IPS DF 6.9 (cell line): Measurements from ENCODE around the gene UBAC1.

Experiments used
- DNase-seq: peaks from one replicate; pipeline ENCODE4 v3.0.0-alpha.2; 2013; ENCODE audit warnings: low read depth, low spot score
- H3K27ac ChIP-seq: one replicate; pipeline ENCODE4 v1.5.1; 2013; ENCODE audit warnings: low read length, control low read depth
- H3K27me3 ChIP-seq: 2 replicates; pipeline ENCODE4 v1.6.1; 2013; ENCODE audit warnings: mild to moderate bottlenecking, low read length; ENCODE audit not compliant: control insufficient read depth, insufficient read depth
- H3K36me3 ChIP-seq: 2 replicates; pipeline ENCODE4 v1.6.1; 2013; ENCODE audit warnings: low read length; ENCODE audit not compliant: control insufficient read depth, insufficient read depth
- H3K4me1 ChIP-seq: 2 replicates; pipeline ENCODE4 v1.6.1; 2013; ENCODE audit warnings: low read length; ENCODE audit not compliant: control insufficient read depth, insufficient read depth
- H3K4me3 ChIP-seq: 2 replicates; pipeline ENCODE4 v1.5.1; 2013; ENCODE audit warnings: mild to moderate bottlenecking, low read length
- H3K9me3 ChIP-seq: 2 replicates; pipeline ENCODE4 v1.6.1; 2013; ENCODE audit warnings: low read length, inconsistent platforms; ENCODE audit not compliant: control insufficient read depth, insufficient read depth
- WGBS: extraction: QIAGEN DNeasy Blood & Tissue Kit; methylation state at CpG from one replicate; pipeline ENCODE4 v1.1.7; 2013; ENCODE audit warnings: mixed read lengths, missing lambda C conversion rate; ENCODE audit not compliant: insufficient read length, insufficient coverage; 5-methylcytosine and 5-hydroxymethylcytosine counted together

UBAC1 gene

GRCh38 chr9:135927195-135928013 is 33.8 kb downstream of the UBAC1 start:
- peaks cover 14% of the 10 kb centered on the region; the same call in 1 of the 2 replicates for H3K36me3 ChIP-seq
- no peak for DNase-seq
- H3K27me3 ChIP-seq, result no peaks in the 10 kb centered on the region
- no CpG with 5 or more reads among the region's 25 CpGs for WGBS
- no peak overlapping the region for H3K4me3 ChIP-seq
- H3K9me3 ChIP-seq, result no peaks in the 10 kb centered on the region
- peaks cover 3% of the 10 kb centered on the region; the same call in 1 of the 2 replicates for H3K4me1 ChIP-seq
- no peak overlapping the region for H3K27ac ChIP-seq

DNA sequence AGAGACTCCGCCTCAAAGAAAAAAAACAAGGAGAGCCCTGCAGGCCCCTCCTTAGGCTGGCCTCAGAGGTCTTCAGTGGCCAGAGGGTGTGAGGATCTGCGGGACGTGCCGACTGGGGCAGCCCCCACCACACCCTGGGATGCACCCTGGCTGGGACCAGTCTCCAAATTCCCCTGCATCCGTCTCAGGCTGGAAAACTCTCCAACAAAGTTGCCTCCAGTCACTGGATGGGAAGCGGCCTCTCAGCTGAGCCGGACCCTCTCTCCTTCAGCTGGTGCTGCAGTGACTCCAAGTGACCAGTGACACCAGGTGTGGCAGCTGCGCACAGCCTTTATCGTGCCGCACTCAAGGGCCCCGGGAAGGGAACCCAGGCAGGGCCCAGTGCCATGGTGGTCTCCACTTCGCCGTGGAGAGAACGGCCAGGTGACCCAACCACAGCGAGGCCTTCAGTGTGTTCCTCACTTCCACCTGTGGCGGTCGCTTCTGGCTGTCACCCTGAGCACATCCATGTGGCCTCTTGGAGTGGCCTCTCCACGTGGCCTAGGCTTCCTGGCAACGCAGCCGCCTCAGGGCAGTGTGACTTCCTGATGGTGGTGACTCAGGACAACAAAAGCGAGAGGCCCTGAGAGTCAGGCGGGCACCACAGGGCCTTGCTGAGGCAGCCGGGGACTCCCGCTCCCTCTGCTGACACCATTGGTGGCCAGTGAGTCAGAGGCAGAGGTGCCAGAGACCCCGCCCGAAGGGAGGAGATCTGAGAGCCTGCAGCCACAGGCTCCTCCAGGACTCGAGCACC is 34.6 kb downstream of the UBAC1 start:
- no peak for DNase-seq
- no peak overlapping the region for H3K27ac ChIP-seq
- peaks cover 3% of the 10 kb centered on the region; the same call in 1 of the 2 replicates for H3K4me1 ChIP-seq
- no peaks in the 10 kb centered on the region for H3K27me3 ChIP-seq
- no peak overlapping the region for H3K4me3 ChIP-seq
- peaks cover 14% of the 10 kb centered on the region; the same call in 1 of the 2 replicates for H3K36me3 ChIP-seq
- no CpG with 5 or more reads among the region's 27 CpGs for WGBS
- H3K9me3 ChIP-seq, result no peaks in the 10 kb centered on the region

GRCh38 chr9:135925496-135926133 is 35.6 kb downstream of the UBAC1 start:
- DNase-seq, result no peak
- Histone ChIP-seq H3K4me1 (peaks cover 3% of the 10 kb centered on the region; the same call in 1 of the 2 replicates), H3K27me3 (no peaks in the 10 kb centered on the region), H3K36me3 (peaks cover 8% of the 10 kb centered on the region; the same call in 1 of the 2 replicates), H3K9me3 (no peaks in the 10 kb centered on the region), H3K4me3 (no peak overlapping the region), H3K27ac (no peak overlapping the region)
- no CpG with 5 or more reads among the region's 19 CpGs for WGBS

DNA sequence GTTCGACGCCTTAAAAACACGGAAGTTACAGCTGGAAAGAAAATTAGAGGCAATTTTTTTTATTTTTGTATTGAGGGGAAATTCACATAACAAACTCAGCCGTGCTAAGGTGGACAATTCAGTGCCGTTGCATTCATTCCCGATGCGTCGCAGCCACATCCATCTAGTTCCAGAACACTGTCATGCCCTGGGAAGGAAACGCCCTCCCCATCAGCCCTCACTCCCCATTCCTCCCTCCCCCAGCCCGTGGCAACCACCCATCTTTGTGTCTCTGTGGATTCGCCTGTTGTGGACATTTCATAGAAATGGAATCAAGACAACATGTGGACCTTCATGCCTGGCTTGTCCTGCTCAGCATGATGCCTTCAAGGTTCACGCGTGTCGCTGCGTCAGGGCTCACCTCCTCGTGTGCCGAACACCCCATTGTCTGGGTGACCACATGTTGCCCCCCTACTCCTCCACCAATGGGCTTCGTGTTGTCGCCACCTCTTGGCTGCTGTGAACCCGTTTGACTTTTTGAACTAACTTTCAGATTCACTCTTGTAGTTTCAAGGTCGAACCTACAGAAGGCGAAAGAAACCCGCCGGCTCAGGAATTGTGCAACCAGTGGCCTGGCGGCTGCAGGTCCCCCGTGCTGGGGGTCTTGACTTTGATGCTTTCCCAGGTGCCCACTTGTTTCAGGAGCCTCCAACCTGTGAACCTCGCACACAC is 36.4 kb downstream of the UBAC1 start:
- peaks cover 8% of the 10 kb centered on the region; the same call in 1 of the 2 replicates for H3K36me3 ChIP-seq
- WGBS, result 100% methylated on average over 1 of the region's 27 CpGs
- DNase-seq, result no peak
- H3K27ac ChIP-seq, result no peak overlapping the region
- H3K4me3 ChIP-seq, result no peak overlapping the region
- peaks cover 3% of the 10 kb centered on the region; the same call in 1 of the 2 replicates for H3K4me1 ChIP-seq
- no peaks in the 10 kb centered on the region for H3K27me3 ChIP-seq
- no peaks in the 10 kb centered on the region for H3K9me3 ChIP-seq

DNA sequence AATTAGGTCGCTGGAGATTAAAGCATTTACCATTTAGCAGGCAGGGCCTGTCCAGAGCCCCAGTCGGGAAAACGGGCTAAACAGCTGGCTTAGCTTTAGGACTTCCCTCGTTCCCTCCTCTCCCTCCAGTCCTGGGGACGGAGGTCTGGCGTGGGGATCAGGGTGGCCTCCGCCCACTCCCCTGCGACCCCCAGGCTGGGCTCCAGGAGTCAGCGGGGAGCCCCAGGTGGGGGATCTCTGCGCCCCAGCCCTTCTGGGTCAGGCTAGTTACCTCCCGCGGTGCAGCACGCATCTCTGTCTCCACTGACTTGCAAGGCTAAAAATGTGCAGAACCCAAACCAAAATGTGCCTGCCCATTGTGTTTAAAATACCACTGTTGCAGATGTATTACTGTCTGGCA is 37.7 kb downstream of the UBAC1 start:
- Histone ChIP-seq H3K9me3 (peaks cover 6% of the 10 kb centered on the region; the same call in 1 of the 2 replicates), H3K36me3 (peaks cover 6% of the 10 kb centered on the region; the same call in 1 of the 2 replicates), H3K27me3 (no peaks in the 10 kb centered on the region), H3K4me3 (no peak overlapping the region), H3K4me1 (peaks cover 3% of the 10 kb centered on the region; the same call in 1 of the 2 replicates), H3K27ac (no peak overlapping the region)
- no peak for DNase-seq
- WGBS, result no CpG with 5 or more reads among the region's 13 CpGs

DNA sequence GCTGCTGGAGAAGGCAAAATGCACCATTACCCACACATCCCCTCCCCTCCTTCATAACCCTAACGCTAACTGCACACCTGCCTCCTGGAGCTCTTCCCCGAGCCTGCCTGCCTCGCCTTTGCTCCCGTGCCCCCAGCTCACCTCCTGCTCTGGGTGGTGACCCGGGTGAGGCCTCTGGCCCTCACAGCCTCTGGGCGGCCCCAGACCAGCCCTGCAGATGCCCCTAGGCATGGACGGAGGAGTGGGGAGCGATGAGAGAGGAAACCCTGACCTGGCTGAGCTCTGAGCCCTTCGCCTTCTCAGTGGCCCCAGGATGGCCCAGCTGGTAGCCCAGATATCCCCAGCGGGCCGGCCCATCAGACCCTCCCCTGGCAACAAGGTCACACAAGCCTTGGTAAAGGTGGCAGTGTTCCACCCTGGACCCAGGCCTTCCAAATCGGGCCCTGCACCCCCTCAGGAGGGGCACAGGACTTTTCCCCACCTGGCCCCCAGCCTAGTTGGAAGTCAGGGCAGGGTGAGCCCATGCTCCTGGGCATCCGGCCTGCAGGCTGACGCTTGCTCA is 39.3 kb downstream of the UBAC1 start:
- Histone ChIP-seq H3K36me3 (peaks cover 3% of the 10 kb centered on the region; the same call in 1 of the 2 replicates), H3K4me1 (no peaks in the 10 kb centered on the region), H3K4me3 (no peak overlapping the region), H3K27ac (no peak overlapping the region), H3K9me3 (peaks cover 6% of the 10 kb centered on the region), H3K27me3 (no peaks in the 10 kb centered on the region)
- no CpG with 5 or more reads among the region's 14 CpGs for WGBS
- no peak for DNase-seq

GRCh38 chr9:135920973-135921585 is 40.1 kb downstream of the UBAC1 start:
- H3K4me1 ChIP-seq, result no peaks in the 10 kb centered on the region
- no peak overlapping the region for H3K4me3 ChIP-seq
- no peaks in the 10 kb centered on the region for H3K27me3 ChIP-seq
- peaks cover 6% of the 10 kb centered on the region for H3K9me3 ChIP-seq
- no peak overlapping the region for H3K27ac ChIP-seq
- WGBS, result no CpG with 5 or more reads among the region's 24 CpGs
- H3K36me3 ChIP-seq, result no peaks in the 10 kb centered on the region
- DNase-seq, result no peak

DNA sequence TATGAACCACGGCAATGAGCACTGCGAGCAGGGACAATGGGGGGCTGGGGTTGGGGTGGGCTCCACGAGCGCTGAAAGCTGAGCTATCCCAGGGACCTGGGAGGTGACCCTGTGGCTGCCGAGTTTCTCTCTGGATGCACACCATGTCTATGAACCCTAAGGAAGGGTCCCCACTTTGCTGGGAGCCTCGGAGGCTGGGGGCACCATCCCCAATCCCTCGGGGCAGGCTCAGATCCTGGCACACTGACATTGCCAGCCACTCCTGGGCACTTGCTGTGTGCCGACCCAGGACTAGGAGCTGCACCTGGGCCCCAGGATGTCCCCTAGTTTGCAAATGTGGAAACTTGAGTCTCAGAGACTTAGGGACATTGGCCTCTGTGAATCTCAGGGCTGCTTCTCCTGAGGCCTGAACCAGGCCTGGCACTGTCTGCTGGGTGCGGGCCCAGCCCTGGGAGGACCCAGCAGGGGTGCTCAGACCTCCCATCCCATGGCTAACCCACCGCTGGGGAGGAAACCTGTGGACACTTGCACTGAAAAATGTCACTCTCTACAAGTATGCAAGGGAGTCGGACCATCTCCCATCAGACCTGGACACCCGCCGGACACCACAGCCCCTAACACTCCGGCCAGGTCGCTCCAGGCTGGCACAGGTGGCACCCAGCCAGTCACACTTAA is 40.8 kb downstream of the UBAC1 start:
- peaks cover 2% of the 10 kb centered on the region; the same call in 1 of the 2 replicates for H3K36me3 ChIP-seq
- H3K27me3 ChIP-seq, result no peaks in the 10 kb centered on the region
- no CpG with 5 or more reads among the region's 15 CpGs for WGBS
- H3K9me3 ChIP-seq, result peaks cover 7% of the 10 kb centered on the region
- H3K4me3 ChIP-seq, result no peak overlapping the region
- no peak overlapping the region for H3K27ac ChIP-seq
- DNase-seq, result no peak
- no peaks in the 10 kb centered on the region for H3K4me1 ChIP-seq

DNA sequence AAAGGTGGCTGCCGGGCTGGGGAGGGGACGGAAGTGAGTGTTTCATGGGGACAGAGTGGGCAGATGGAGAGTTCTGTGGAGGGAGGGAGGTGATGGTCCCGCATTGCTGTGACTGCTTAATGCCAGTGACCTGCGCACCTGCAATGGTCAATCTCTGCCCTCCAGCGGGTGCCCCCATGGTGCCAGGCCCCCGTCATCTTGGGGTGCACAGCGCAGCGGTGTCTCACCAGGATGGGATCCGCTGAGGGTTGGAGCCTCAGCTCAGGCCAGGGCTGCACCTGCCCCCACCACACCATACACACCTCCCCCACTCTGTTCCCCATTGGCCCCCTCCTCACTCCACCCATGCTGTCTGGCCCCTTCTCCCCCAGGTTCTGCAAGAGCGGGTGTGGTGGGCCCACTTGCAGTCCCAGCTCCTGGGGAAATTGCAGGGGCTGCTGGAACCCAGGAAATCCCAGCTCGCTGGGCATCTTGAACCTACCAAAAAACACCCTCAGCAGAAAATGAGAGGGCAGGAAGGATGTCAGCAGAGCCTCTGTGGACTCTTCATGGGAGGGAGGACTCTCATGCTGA is 41.8 kb downstream of the UBAC1 start:
- Histone ChIP-seq H3K9me3 (peaks cover 10% of the 10 kb centered on the region), H3K27me3 (no peaks in the 10 kb centered on the region), H3K27ac (no peak overlapping the region), H3K4me3 (no peak overlapping the region), H3K36me3 (peaks cover 6% of the 10 kb centered on the region; the same call in 1 of the 2 replicates), H3K4me1 (no peaks in the 10 kb centered on the region)
- no CpG with 5 or more reads among the region's 11 CpGs for WGBS
- DNase-seq, result no peak
